HG02642 (cell line): ENCODE data around the gene FOXP1.
"Not testable (repeated sequence)": the region's sequence is repeated elsewhere in the genome, so short reads cannot be mapped to it uniquely, and the experiment has no call there.

ENCODE experiments used
- ATAC-seq: cut with Tn5 transposase; IDR thresholded peaks from one replicate; pipeline ENCODE4 v1.9.1; 2021; ENCODE audit warnings: mild to moderate bottlenecking; ENCODE audit not compliant: unreplicated experiment, poor library complexity

FOXP1 gene

GRCh38 chr3:71438904-71439303 is 144.6 kb downstream of the FOXP1 start:
- ATAC-seq: no peak

GRCh38 chr3:71438071-71438685 is 145.3 kb downstream of the FOXP1 start:
- no peak for ATAC-seq

- no peak for ATAC-seq
These were observed 147.2 kb downstream of the FOXP1 start for GRCh38 chr3:71436337-71436736.

DNA sequence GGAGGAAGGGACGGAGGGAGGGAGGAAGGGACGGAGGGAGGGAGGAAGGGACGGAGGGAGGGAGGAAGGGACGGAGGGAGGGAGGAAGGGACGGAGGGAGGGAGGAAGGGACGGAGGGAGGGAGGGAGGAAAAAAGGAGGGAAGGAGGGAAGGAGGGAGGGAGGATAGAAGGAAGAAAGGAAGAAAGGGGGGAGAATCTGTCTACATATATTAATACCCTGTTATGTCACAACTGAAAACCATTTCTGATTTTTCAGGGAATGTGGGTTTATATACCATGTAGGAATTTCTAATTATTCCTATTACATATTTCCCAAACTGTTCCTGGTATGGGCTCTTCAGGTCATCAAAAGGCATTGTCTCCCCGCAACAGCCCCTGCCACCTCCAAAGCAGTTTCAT is 147.7 kb downstream of the FOXP1 start:
- ATAC-seq: not testable (repeated sequence)

DNA sequence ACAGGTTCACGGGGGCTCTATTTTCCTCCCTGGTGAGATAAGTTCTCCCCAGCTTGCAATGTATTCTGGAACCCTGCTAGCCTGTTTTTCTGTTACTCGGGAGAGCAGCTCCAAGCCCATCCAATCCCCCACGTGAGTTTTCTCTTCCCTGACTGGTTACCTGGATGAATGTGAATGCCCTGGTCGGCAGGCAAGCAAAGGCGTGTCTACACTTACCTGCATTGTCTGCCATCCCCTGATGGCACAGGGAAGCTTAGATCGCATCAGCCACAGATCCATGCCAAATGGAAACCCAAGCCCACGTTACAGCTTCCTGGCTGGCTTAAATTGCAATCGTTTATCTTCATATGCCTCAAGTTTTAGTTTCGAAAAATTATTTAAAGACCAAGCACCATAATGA is 149.9 kb downstream of the FOXP1 start:
- ATAC-seq: no peak

DNA sequence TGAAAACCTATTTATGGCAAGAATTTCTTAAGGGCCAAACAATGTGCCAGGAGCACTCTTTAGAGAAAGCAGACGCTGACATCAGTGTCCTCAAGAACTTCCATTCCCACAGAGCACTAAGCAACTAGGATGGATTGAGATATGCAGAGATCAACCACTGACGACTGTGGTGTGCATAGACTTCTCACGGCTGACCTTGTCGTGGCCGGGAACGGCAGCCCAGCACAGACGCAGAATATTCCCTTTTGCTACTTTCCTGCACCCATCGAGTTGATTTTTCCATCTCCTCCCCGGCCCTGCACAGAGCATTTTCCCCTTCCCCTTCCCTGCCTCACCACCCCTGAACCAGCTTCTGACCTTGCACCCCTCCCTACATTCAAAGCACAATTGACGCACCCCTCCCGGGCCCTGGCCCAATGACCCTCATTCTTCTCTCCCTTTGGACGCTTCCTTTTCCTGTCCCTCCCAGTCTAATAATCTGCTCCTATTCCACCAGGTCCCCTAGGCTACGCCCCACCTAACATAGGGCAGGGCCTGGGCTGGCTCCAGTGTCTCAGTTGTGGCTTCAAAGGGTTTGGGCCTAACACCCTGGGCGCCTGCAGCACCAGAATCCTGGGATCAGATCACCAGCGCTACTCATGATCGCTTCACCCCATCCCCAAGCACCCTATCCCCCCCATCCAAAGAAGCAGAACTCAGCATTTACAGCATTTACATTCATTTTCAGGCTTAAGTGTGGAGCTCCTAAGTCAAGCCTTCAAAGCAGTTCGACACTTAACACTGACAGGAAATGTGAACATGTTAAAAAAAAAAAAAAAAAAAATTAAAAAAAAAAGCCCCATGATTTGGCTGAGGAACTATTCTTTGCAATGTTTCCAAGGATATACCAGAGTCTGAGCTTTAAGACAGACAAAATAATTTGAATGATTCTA is 151.2 kb downstream of the FOXP1 start:
- no peak for ATAC-seq

- ATAC-seq: no peak
These were observed 152.5 kb downstream of the FOXP1 start for GRCh38 chr3:71430941-71431552.

DNA sequence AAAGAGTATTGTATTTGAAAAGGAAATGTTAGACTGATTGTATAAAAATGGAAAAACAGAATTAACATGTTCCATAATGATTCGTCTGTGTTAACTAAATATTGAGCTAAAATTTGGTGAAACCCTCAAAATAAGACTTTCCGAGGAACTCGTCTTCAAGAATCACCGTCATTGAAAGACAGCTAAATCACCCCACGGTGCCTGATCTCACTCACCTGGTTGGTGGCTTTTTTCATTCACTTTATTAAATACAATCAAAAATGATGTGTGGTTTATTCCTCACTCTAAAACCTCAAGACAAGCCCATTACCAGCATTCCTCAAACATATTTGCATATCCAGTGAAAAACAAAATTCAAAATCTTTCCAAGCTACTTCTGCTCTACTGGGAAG is 153.9 kb downstream of the FOXP1 start:
- no peak for ATAC-seq

GRCh38 chr3:71428841-71429596 is 154.5 kb downstream of the FOXP1 start:
- no peak for ATAC-seq

DNA sequence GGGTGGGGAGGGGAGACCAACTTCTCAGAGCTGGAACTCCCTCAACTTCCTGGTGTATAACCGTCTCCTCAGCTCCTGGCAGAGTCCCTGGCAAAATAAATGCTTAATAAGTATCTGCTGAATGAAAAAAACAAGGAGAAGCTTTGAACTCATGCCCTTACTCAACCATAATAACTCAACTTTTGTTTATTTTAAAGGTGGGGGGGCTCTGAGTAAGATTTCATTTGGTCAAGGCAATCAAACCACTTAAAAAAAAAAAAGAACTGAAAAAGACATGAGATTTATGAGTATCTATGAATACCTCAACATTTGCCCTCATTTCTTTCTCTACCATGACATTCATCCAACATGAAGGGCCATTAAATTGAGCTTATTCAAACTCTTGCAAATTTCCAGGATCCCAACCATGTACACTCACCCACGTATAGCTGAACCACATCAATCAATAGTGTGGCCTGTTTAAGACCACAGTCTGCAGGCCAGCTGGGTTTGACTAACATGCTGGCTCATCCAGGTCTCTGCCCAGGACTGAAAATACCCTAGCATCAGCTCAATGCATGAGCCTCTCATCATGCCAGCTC is 157.9 kb downstream of the FOXP1 start:
- no peak for ATAC-seq

GRCh38 chr3:71423151-71423906 is 160.2 kb downstream of the FOXP1 start:
- no peak for ATAC-seq

DNA sequence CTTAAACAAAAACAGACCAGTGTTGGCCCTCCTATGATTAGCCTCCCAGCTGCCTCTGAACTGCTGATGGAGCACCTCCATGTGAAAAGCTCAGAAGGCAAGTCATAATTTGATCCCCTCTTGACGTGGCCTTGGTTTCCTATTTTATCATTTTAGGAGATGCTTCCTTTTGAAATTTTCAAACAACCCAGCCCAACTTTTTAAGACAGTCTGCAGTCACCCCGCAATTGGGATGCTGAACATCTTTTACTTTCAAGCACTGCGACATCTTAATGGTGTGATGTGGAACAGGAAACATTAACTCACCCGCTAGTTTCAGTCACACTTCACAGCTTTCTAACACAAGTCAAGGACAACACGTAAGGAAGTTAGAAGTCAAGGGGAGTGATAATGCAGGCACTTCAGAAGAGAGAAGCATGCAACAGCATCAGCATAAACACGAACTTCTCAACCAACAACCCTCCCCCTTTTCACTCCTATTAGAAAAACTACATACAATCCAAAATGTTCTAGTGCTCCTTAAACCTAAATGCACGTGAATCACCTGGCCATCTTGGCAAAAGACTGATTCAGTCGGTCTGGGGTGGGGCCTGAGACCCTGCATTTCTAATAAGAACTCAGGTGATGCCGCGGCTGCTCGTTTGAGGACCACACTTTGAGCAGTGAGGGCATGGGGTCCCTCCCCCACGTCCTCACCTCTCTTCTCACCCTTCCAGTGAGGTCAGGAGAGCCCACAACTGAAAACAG is 161.5 kb downstream of the FOXP1 start:
- peak; percentile 84 for ATAC-seq

DNA sequence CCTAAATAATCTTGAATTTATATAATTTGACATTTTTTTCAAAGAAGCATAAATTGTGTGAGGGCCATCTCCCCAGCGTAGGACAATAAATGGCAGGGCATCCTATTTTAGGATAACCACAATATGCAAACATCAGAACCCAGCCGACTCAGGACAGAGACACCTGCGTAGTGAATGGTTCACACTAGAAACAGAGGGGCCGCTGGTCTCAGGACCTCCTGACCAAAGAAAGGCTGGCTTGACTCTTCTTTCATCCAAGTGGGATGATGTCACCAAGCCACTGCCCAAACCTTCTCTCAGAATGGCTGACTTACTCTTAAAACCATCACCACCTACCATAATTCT is 162.1 kb downstream of the FOXP1 start:
- ATAC-seq: peak; percentile 70

DNA sequence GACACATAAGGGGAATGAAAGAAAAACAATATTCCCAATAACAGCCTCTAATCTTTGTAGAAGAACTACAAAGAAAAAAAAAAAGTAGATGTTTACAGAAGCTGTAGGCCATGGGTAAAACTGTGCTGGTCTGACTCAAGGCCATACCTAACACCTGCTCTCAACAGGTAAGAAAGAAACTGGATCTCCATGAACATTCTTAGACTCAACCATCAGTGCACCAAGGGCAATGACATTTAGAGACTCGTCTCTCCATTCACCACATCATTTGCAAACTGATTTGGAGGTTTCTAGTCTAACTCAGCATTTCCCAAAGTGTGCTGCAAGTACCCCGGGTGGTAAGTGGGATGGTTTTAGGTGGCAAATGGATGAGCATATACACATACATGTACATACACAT is 164.2 kb downstream of the FOXP1 start:
- no peak for ATAC-seq

DNA sequence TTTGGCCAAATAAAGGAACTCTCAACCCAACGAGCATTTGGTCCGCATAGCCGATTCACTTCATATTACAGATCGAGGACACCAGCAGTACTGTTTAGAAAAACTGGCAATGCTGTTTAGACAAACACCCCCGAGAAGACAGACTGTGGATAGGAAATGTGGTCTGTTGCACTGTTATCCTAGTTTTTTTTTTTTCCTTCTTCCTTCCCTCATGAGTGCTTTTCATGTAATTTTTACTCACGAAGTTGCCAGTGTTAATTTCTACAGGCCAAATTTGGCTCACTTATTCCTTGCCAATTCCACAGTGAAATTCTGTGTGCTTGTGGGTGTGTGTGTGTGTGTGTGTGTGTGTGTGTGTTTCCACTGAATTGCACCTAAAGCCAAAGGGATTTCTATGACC is 165.7 kb downstream of the FOXP1 start:
- no peak for ATAC-seq

GRCh38 chr3:71416876-71417275 is 166.7 kb downstream of the FOXP1 start:
- ATAC-seq: no peak

DNA sequence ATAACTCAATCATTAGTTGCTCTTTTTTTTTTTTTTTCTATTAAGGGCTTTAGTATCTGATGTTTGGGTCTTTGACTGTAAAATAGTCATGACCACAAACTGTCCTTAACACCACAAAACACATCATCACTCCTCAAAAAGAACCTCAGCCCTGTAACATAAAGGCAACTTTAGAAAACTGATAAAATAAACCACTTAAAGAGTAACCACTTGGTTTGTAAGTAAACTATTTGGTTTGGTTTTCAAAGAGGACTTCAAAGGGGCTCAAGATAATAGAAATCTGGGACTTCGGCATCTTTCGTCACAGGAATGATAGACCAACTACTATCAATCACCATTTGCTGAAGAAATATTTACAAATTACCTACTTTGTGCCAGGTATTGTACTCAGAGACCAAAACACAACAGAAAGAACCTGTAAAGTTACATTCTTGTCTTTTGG is 167.8 kb downstream of the FOXP1 start:
- no peak for ATAC-seq

- no peak for ATAC-seq
These were observed 169.2 kb downstream of the FOXP1 start for GRCh38 chr3:71414189-71414927.
